ENCODE data around the gene CPA3. TPM values are rescaled to one million over a fixed set of nuclear protein-coding genes. Genes with fewer than 3 reads are reported as not detected.
A peak's percentile ranks its signal among the peaks of the same experiment; 100 is the strongest.

CPA3 gene
- total RNA-seq, 1 experiment from 2014 or later = 0.17 TPM

- no peak for DNase-seq (ENCODE audit: low read depth)
Measured at GRCh38 chr3:148857316-148857715, 7.8 kb upstream of the CPA3 start.

GRCh38 chr3:148861277-148861869, 3.7 kb upstream of the CPA3 start:
- DNase-seq (ENCODE audit: low read depth) = peak; percentile 68

- no peak for DNase-seq (ENCODE audit: low read depth)
Measured at GRCh38 chr3:148863297-148863696, 1.8 kb upstream of the CPA3 start.

- no peak for DNase-seq (ENCODE audit: low read depth)
Measured at GRCh38 chr3:148863814-148864213, 1.3 kb upstream of the CPA3 start.

GRCh38 chr3:148866261-148866660, 1.2 kb downstream of the CPA3 start:
- DNase-seq (ENCODE audit: low read depth) = peak; percentile 86

- DNase-seq (ENCODE audit: low read depth) = no peak
Measured at GRCh38 chr3:148873270-148873927, 8.3 kb downstream of the CPA3 start.

- DNase-seq (ENCODE audit: low read depth) = peak; percentile 17
Measured at GRCh38 chr3:148873977-148874376, 8.9 kb downstream of the CPA3 start.

- DNase-seq (ENCODE audit: low read depth) = no peak
Measured at GRCh38 chr3:148878095-148878494, 13.0 kb downstream of the CPA3 start.

- no peak for DNase-seq (ENCODE audit: low read depth)
Measured at GRCh38 chr3:148879256-148879655, 14.2 kb downstream of the CPA3 start.

GRCh38 chr3:148880681-148881080, 15.6 kb downstream of the CPA3 start:
- peak; percentile 55 for DNase-seq (ENCODE audit: low read depth)

- DNase-seq (ENCODE audit: low read depth) = no peak
Measured at GRCh38 chr3:148881286-148881685, 16.2 kb downstream of the CPA3 start.

GRCh38 chr3:148882288-148882687, 17.2 kb downstream of the CPA3 start:
- peak; percentile 50 for DNase-seq (ENCODE audit: low read depth)

- no peak for DNase-seq (ENCODE audit: low read depth)
Measured at GRCh38 chr3:148883163-148883562, 18.1 kb downstream of the CPA3 start.

GRCh38 chr3:148884261-148884660, 19.2 kb downstream of the CPA3 start:
- peak; percentile 60 for DNase-seq (ENCODE audit: low read depth)

- DNase-seq (ENCODE audit: low read depth) = no peak
Measured at GRCh38 chr3:148889828-148890227, 24.7 kb downstream of the CPA3 start.

GRCh38 chr3:148896062-148896461, 31.0 kb downstream of the CPA3 start:
- DNase-seq (ENCODE audit: low read depth) = no peak

GRCh38 chr3:148901987-148902791, 37.1 kb downstream of the CPA3 start:
- DNase-seq (ENCODE audit: low read depth) = peak; percentile 45

- DNase-seq (ENCODE audit: low read depth) = peak; percentile 38
Measured at GRCh38 chr3:148903022-148903442, 37.9 kb downstream of the CPA3 start.

- no peak for DNase-seq (ENCODE audit: low read depth)
Measured at GRCh38 chr3:148903941-148904340, 38.8 kb downstream of the CPA3 start.

GRCh38 chr3:148906667-148907066, 41.6 kb downstream of the CPA3 start:
- DNase-seq (ENCODE audit: low read depth) = no peak

- peak; percentile 43 for DNase-seq (ENCODE audit: low read depth)
Measured at GRCh38 chr3:148911173-148911572, 46.1 kb downstream of the CPA3 start.

- DNase-seq (ENCODE audit: low read depth) = no peak
Measured at GRCh38 chr3:148911592-148911991, 46.5 kb downstream of the CPA3 start.
